ENCODE results near the gene COLQ.

Gene COLQ

DNA sequence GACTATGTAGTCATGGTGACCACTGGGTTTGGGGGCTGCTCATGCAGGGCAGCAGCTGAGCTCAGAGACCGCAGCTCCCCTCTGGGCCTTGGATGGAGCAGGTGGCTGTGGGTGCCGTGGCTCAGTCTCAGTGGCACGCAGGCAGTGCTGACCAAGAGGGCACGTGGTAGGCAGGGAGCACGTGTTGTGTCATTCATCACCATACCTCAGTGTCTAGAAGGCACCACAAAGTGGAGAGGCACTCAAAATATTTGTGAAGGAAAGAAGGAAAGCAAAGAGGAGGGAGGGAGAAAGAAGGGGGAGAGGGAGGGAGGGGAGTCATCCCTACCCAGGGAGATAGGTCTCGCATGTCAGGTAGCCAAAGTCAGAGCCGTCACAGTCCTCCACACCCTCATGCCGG, 68.0 kb downstream of the COLQ start:
- no peak overlapping the region for H3K4me3 ChIP-seq (ENCODE audit: low read depth in 1 of 2, low read length in 2 of 2)
- H3K27ac ChIP-seq (ENCODE audit: low read length), result no peak overlapping the region
- no peak overlapping the region for H2AFZ ChIP-seq (ENCODE audit: low read depth, low read length)
- H3K9ac ChIP-seq (ENCODE audit: low read depth, low read length), result no peak overlapping the region
- ATAC-seq (ENCODE audit: insufficient read depth, low read depth) (no peak), DNase-seq (no peak)
- no peaks in the 10 kb centered on the region for H3K79me2 ChIP-seq (ENCODE audit: insufficient read depth, low read length)
- no peak overlapping the region for H3K4me2 ChIP-seq (ENCODE audit: insufficient read depth, low read length)
- no peaks in the 10 kb centered on the region for H4K20me1 ChIP-seq (ENCODE audit: insufficient read depth, low read length)
- H3K27me3 ChIP-seq (ENCODE audit: insufficient read depth, low read length, poor library complexity), result no peaks in the 10 kb centered on the region
- no peaks in the 10 kb centered on the region for H3K9me3 ChIP-seq (ENCODE audit: insufficient read depth, low read length, severe bottlenecking)
- no peak for TF ChIP-seq CTCF (IDR thresholded peaks at IDR 0.05; ENCODE audit: borderline replicate concordance, extremely low read depth, low read length, poor library complexity, severe bottlenecking)
- no peak for TF ChIP-seq EZH2 (IDR thresholded peaks at IDR 0.05; ENCODE audit: borderline replicate concordance, low read depth, low read length, severe bottlenecking)
- H3K4me1 ChIP-seq (ENCODE audit: insufficient read depth, low read length), result no peaks in the 10 kb centered on the region
- no peaks in the 10 kb centered on the region for H3K36me3 ChIP-seq (ENCODE audit: insufficient read depth, low read length)

DNA sequence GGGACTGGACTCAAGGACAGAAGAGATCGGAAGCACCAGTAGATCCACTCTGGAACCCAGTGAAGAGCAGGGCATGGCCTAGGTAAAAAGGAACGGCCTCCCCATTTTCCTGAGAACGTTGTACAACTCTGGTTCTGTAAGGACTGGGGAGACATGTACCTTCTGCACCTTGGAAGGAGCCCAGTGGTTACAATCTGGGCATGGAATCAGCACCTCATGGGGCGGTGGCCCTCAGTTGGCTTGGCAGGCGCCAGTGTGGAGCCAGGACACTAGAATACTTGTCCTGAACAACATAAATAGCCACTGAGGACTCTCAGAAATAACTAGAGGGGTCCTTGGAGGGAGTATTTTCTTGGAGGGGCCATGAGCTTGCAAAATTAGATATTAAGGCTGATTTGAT, 68.5 kb downstream of the COLQ start:
- no peaks in the 10 kb centered on the region for H3K27me3 ChIP-seq (ENCODE audit: insufficient read depth, low read length, poor library complexity)
- no peaks in the 10 kb centered on the region for H3K36me3 ChIP-seq (ENCODE audit: insufficient read depth, low read length)
- no peaks in the 10 kb centered on the region for H4K20me1 ChIP-seq (ENCODE audit: insufficient read depth, low read length)
- no peaks in the 10 kb centered on the region for H3K79me2 ChIP-seq (ENCODE audit: insufficient read depth, low read length)
- H3K9me3 ChIP-seq (ENCODE audit: insufficient read depth, low read length, severe bottlenecking), result no peaks in the 10 kb centered on the region
- no peak overlapping the region for H3K27ac ChIP-seq (ENCODE audit: low read length)
- no peak overlapping the region for H3K4me2 ChIP-seq (ENCODE audit: insufficient read depth, low read length)
- no peak overlapping the region for H3K9ac ChIP-seq (ENCODE audit: low read depth, low read length)
- no peak for TF ChIP-seq EZH2 (IDR thresholded peaks at IDR 0.05; ENCODE audit: borderline replicate concordance, low read depth, low read length, severe bottlenecking)
- TF ChIP-seq CTCF (IDR thresholded peaks at IDR 0.05; ENCODE audit: borderline replicate concordance, extremely low read depth, low read length, poor library complexity, severe bottlenecking), result no peak
- no peaks in the 10 kb centered on the region for H3K4me1 ChIP-seq (ENCODE audit: insufficient read depth, low read length)
- ATAC-seq (ENCODE audit: insufficient read depth, low read depth), result no peak
- H2AFZ ChIP-seq (ENCODE audit: low read depth, low read length), result no peak overlapping the region
- no peak for DNase-seq
- no peak overlapping the region for H3K4me3 ChIP-seq (ENCODE audit: low read depth in 1 of 2, low read length in 2 of 2)

DNA sequence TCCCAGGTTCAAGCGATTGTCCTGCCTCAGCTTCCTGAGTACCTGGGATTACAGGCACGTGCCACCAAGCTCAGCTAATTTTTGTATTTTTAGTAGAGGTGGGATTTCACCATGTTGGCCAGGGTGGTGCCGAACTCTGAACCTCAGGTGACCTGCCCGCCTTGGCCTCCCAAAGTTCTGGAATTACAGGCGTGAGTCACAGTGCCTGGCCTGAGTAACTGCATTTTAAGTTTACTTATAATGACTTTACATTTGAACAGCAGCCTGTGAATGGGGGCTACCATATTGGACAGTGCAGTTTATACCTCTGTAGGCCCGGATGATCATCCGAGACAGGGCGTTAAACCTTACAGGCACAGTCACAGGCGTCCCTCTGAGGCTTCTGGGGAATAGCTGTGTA, 69.3 kb downstream of the COLQ start:
- Histone ChIP-seq H3K4me1 (ENCODE audit: insufficient read depth, low read length) (no peaks in the 10 kb centered on the region), H3K79me2 (ENCODE audit: insufficient read depth, low read length) (no peaks in the 10 kb centered on the region), H2AFZ (ENCODE audit: low read depth, low read length) (no peak overlapping the region), H3K9me3 (ENCODE audit: insufficient read depth, low read length, severe bottlenecking) (no peaks in the 10 kb centered on the region), H3K27ac (ENCODE audit: low read length) (no peak overlapping the region), H3K27me3 (ENCODE audit: insufficient read depth, low read length, poor library complexity) (no peaks in the 10 kb centered on the region), H3K36me3 (ENCODE audit: insufficient read depth, low read length) (no peaks in the 10 kb centered on the region), H3K4me3 (ENCODE audit: low read depth in 1 of 2, low read length in 2 of 2) (no peak overlapping the region), H3K9ac (ENCODE audit: low read depth, low read length) (no peak overlapping the region), H4K20me1 (ENCODE audit: insufficient read depth, low read length) (no peaks in the 10 kb centered on the region), H3K4me2 (ENCODE audit: insufficient read depth, low read length) (no peak overlapping the region)
- no peak for DNase-seq
- no peak for ATAC-seq (ENCODE audit: insufficient read depth, low read depth)
- no peak for TF ChIP-seq CTCF (IDR thresholded peaks at IDR 0.05; ENCODE audit: borderline replicate concordance, extremely low read depth, low read length, poor library complexity, severe bottlenecking)
- TF ChIP-seq EZH2 (IDR thresholded peaks at IDR 0.05; ENCODE audit: borderline replicate concordance, low read depth, low read length, severe bottlenecking), result no peak
